ENCODE measurements around the gene SLC38A2. TPM values are rescaled to one million over a fixed set of nuclear protein-coding genes. Genes with fewer than 3 reads are reported as not detected.

SLC38A2 gene
- total and polyA plus RNA-seq, 2 experiments from 2014 or later: 78.3 to 201 TPM

DNA sequence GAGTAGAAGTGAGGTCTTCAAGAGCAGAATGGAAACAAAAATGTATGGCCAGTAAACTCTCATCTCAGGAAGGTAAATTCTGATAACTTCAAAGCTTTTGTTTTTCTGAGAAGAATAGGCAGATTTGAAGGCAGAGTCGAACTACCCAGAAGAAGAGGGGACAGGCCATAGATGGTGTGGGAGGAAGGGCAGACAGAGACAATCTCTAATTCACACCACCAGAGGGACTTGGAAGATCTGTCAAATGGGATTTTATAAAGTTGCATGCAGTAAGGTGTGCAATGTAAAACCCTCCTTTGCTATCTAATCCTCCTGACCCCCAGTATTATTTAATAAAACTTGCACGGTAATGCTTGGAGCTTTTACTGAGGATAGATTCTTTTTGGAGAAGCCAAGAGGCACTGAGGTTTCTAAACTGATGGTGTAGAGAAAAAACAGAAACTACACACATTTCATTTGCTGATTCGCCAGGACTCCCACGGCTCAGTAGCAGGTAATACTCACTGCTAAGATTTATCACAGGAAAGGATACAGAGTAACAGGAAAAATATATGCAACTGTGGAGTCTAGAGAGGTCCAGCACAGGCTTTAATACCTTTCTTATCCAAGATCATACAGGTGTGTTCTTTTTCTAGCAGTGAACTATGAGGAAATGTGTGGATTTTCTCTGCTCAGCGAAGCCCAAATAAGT lies 18.3 kb downstream of the SLC38A2 start:
- Histone ChIP-seq H3K9me3 (ENCODE audit: low read depth) (no peaks in the 10 kb centered on the region), H3K27ac (no peak overlapping the region), H3K27me3 (no peaks in the 10 kb centered on the region), H3K4me1 (ENCODE audit: low read depth) (no peaks in the 10 kb centered on the region), H3K36me3 (peaks cover 3% of the 10 kb centered on the region), H3K4me3 (no peak overlapping the region)
- DNase-seq (ENCODE audit: low read depth in 1 of 2, low spot score in 1 of 2): no peak
- TF ChIP-seq, protein P1, sequence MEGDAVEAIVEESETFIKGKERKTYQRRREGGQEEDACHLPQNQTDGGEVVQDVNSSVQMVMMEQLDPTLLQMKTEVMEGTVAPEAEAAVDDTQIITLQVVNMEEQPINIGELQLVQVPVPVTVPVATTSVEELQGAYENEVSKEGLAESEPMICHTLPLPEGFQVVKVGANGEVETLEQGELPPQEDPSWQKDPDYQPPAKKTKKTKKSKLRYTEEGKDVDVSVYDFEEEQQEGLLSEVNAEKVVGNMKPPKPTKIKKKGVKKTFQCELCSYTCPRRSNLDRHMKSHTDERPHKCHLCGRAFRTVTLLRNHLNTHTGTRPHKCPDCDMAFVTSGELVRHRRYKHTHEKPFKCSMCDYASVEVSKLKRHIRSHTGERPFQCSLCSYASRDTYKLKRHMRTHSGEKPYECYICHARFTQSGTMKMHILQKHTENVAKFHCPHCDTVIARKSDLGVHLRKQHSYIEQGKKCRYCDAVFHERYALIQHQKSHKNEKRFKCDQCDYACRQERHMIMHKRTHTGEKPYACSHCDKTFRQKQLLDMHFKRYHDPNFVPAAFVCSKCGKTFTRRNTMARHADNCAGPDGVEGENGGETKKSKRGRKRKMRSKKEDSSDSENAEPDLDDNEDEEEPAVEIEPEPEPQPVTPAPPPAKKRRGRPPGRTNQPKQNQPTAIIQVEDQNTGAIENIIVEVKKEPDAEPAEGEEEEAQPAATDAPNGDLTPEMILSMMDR (IDR thresholded peaks at IDR 0.05; ENCODE audit: low read depth, low read length): no peak

DNA sequence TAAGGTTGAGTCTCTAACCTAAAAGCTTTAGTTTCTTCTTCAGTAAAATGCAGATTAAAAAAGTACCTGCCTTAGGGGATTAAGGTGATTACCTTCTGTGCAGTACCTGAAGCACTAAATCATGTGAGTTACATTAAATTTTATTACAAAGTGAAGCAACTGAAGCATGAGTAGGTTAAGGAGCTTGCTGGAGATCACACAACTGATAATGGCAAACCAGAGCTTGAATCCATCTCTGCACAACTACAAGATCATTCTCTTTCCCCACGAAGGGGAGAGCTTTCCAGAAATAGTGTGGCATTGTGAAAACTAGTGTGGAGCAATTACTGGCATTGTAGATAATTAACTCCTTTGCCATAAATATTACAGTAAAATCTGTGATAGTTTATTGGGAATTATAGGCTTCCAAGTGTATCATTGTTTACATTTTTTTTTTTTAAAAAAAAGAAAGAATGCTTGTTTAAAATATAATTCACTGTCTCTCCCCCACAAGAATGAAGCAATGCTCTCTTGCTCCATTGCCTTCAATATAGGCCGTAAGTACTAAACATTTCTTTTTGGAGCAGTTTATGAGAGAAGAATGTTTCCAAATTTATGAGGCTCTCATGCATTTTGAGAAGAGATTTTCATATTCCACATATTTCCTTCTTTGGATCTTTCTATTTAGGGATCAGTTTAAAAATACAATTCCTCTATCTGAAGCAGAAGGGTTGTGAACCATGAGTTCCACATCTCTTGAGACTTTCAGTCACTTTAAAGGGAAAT lies 20.5 kb downstream of the SLC38A2 start:
- Histone ChIP-seq H3K4me3 (no peak overlapping the region), H3K9me3 (ENCODE audit: low read depth) (no peaks in the 10 kb centered on the region), H3K27ac (no peak overlapping the region), H3K4me1 (ENCODE audit: low read depth) (no peaks in the 10 kb centered on the region), H3K36me3 (no peaks in the 10 kb centered on the region), H3K27me3 (no peaks in the 10 kb centered on the region)
- TF ChIP-seq, protein P1 (IDR thresholded peaks at IDR 0.05; ENCODE audit: low read depth, low read length): no peak
- no peak for DNase-seq (ENCODE audit: low read depth in 1 of 2, low spot score in 1 of 2)

DNA sequence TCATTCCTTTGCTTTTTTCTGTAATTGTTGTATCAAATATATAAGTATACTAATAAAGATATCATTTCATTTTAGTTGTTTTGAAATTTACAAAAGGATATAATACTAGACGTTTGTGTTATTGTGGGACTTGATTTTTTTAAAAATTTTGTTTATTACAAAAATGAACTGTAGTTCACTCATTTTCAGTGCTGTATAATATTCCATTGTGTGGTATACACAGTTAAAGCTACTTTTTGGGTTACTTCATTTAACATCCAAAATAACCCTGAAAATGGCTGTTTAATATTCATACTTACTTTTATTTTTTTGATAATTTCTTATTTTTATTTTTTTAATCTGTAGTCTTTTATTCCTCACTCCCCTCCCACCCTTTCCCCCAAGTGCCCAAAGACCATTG lies 21.4 kb downstream of the SLC38A2 start:
- no peaks in the 10 kb centered on the region for H3K27me3 ChIP-seq
- no peaks in the 10 kb centered on the region for H3K36me3 ChIP-seq
- H3K4me1 ChIP-seq (ENCODE audit: low read depth): no peaks in the 10 kb centered on the region
- TF ChIP-seq, protein P1 (IDR thresholded peaks at IDR 0.05; ENCODE audit: low read depth, low read length): no peak
- H3K9me3 ChIP-seq (ENCODE audit: low read depth): no peaks in the 10 kb centered on the region
- no peak for DNase-seq (ENCODE audit: low read depth in 1 of 2, low spot score in 1 of 2)
- H3K27ac ChIP-seq: no peak overlapping the region
- no peak overlapping the region for H3K4me3 ChIP-seq

- Histone ChIP-seq H3K4me1 (ENCODE audit: low read depth) (no peaks in the 10 kb centered on the region), H3K27me3 (no peaks in the 10 kb centered on the region), H3K9me3 (ENCODE audit: low read depth) (no peaks in the 10 kb centered on the region), H3K27ac (no peak overlapping the region), H3K4me3 (no peak overlapping the region), H3K36me3 (no peaks in the 10 kb centered on the region)
- TF ChIP-seq, protein P1 (IDR thresholded peaks at IDR 0.05; ENCODE audit: low read depth, low read length): no peak
- DNase-seq (ENCODE audit: low read depth in 1 of 2, low spot score in 1 of 2): no peak
Measured at GRCh38 chr12:46349253-46349652, 23.3 kb downstream of the SLC38A2 start.

- Histone ChIP-seq H3K27me3 (no peaks in the 10 kb centered on the region), H3K27ac (no peak overlapping the region), H3K9me3 (ENCODE audit: low read depth) (no peaks in the 10 kb centered on the region), H3K4me1 (ENCODE audit: low read depth) (no peaks in the 10 kb centered on the region), H3K4me3 (no peak overlapping the region), H3K36me3 (no peaks in the 10 kb centered on the region)
- no peak for DNase-seq (ENCODE audit: low read depth in 1 of 2, low spot score in 1 of 2)
- TF ChIP-seq, protein P1 (IDR thresholded peaks at IDR 0.05; ENCODE audit: low read depth, low read length): no peak
Measured at GRCh38 chr12:46343118-46343852, 29.3 kb downstream of the SLC38A2 start.

Data from cardiac muscle cell (in vitro differentiated cells and primary cell).